Activated CD4-positive, alpha-beta T cell treated with anti-CD3 and anti-CD28 coated beads, Interleukin-2, Interleukin-6, amounts not matched to agents 100 ng/mL and 50 ng/mL, durations not matched to agents 16 hours and 8 hours (primary cell): ENCODE results near the gene LRRC27.
A peak's percentile ranks its signal among the peaks of the same experiment; 100 is the strongest.
"Not testable (repeated sequence)": the region's sequence is repeated elsewhere in the genome, so short reads cannot be mapped to it uniquely, and the experiment has no call there.

Experiments
- DNase-seq: peaks from one replicate; pipeline ENCODE4 v3.0.0-alpha.2; 2020

Gene LRRC27

GRCh38 chr10:132331601-132332432 is at the start of gene LRRC27:
LRRC27 (plus strand) TSS chr10:132332193; CDS start chr10:132333525, 1,332 bp downstream.
- peak; percentile 99 for DNase-seq

DNA sequence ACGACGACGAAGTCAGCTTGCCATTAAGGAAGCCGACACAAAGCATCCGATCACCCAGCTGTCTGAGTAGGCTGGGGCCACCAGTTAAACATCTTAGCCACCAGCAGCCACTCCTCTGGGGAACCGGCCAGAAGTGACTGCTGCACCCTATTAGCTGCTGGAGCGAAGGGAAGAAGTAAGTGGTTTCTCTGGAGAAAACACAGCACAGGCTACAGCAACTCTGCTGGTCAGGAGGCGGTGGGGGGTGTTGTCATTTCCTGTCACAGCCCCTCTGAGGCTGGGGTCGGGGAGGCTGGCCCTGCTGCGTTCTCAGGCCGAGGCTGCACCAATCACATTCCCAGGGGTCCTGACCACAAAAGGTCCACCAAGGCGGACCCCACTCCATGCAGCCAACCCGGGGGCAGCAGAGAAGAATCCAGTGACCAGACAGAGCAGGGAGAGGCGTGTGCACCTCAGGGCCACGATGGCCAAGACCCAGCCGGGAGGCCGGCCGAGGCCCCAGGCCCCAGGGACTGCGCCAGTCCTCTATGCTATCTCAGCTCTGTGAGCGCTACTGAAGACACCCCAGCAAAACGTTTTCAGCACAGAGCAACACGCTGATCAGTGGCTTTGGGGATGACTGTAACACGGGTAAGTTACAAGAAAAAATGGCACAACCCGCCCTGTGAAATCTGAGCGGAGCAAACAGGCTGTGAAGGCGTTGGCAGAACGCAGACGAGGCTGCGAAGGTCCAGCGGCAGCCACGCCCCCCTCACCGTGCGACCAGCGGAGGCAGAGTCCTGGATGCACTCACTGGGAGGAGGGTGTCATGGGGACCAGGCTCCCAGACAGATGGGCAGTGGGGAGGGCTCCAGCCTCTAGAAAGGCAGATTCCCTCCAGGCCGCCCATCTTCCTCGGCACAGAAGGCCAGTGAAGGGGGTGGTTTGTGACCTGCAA is 49.1 kb upstream of the LRRC27 start:
- DNase-seq, result no peak

GRCh38 chr10:132283604-132284382 is 48.2 kb upstream of the LRRC27 start:
- no peak for DNase-seq

DNA sequence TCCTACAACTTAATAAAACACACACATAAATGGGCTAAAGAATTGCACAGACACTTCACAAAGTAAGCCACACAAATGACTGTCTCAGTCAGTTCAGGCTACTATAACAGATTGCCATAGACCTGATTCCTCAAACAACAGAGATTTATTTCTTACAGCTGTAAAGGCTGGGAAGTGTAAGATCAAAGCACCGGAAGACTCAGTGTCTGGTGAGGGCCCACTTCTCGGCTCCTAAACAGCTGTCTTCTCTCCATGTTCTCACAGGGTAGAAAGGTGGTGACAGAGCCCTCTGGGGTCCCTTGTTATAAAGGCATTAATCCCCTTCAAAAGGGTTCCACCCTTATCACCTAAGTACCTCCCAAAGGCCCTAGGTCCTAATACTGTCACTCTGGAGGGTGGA is 42.6 kb upstream of the LRRC27 start:
- DNase-seq, result no peak

- no peak for DNase-seq
Measured at GRCh38 chr10:132290631-132291030, 41.4 kb upstream of the LRRC27 start.

DNA sequence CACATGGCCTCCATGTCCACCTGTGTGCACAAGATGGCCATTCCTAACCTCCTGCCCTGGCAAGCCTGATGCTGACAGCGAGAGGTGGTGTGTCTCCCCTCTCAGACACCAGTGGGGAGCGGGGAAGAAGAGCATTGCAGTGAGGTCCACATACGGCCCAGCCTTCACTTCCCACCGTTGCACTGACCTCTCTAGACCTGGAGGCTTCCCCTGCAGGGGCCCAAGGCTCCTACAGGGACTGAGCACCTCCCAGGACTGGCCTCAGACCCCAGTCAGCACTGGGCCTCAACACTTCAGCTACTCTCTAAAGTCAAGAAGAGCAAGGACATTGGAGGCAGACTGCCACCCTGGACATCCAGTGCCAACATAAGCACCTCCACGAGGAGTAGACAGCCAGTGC is 40.2 kb upstream of the LRRC27 start:
- no peak for DNase-seq

DNA sequence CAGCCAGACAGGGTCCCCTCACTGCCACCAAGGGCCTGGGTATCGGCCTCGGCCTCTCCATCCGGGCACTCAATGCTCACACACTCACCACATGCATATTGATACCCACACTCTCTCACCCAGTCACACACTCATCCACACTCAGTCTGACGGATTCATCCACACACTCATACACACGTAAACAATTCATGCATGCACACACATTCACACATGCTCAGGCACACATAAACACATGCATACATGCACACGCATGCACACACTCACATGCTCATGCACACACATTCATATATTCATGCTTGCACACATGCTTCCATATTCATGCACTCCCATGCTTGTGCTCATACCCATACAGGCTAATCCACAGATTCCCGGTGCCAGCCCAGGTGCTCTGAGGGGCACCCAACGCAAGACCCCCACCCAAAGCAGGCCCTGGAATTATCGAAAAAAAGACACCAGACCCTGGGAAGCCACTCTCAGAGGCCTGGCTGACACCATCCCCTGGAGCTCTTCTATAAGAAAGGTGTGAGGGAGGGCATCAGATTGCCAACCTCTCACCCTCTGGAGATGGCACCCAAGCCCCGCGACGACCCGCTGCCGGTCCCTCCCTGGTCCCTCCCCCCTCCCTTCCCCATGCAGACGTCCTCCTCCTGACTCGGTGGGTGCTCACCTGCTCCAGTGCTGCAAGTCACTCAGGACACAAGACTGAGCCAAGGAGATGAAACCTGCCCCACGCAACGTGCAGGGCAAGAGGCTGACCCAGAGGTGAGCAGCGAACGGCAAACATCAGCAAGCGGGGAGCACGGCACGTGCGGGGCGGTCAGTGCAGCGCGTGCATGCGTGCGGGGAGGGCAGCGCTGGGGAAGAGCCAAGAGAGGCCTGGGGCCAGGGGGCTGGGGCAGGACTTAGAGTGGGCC is 39.4 kb upstream of the LRRC27 start:
- no peak for DNase-seq

DNA sequence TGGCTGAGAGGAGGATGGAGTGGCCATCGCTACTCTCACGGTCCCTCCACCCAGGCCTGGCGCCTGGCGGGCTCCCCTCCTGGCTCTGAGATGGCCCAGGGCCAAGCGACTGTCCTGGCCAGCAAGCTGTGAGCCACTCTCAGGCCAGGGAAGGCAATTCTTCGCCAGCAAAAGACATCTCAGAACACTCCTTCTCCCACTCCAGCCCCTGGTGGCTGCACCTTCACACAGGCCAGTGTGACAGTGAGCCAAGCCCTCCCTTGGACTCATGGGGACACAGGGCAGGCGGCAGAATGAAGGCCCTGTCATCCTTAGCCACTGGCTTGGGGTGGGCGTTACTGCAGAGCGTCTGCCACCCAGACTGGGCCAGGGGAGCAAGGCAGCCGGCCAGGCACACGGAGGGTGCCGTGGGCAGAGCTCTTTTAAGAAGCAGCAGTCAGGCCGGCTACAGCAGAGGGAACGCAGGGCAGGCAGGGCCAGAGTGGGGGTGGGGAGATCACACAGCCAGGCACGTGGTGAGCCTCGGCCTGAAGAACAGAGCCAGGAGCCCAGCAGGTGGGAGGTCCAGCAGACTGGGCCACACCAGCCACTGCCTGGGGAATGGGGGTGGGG is 38.7 kb upstream of the LRRC27 start:
- DNase-seq, result no peak

DNA sequence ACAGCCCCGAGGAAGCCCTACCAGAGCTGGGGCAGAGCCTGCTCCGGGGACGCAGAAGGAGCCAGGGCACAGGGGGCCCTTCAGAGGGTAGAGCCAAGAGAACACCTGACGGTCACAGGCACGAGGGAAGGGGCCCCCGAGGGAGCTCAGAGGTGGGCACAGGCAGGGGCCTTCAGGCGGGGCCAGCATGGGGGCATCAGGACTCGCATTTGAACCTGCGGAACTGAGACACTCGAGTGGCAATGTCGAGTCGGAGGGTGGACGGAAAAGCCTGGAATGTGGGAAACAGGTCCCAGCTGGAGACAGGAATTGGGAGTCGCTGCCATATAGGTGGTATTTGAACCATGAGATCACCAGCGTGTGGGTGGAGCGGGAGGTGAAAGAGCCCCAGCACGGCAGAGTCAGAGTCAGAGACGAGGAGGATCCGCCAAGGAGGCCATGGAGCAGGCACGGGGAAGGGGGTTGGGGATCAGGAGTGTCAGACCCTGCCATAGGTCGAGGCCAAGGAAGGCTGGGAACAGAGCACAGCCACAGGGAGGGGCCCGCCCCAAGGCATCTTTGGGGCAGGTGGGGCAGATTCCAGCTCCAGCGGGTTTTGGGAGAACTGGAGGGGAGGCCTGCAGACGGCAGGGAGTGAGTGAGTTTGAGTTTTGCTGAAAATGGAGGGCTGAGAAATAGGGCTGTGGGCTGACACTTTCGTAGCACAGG is 38.0 kb upstream of the LRRC27 start:
- no peak for DNase-seq

DNA sequence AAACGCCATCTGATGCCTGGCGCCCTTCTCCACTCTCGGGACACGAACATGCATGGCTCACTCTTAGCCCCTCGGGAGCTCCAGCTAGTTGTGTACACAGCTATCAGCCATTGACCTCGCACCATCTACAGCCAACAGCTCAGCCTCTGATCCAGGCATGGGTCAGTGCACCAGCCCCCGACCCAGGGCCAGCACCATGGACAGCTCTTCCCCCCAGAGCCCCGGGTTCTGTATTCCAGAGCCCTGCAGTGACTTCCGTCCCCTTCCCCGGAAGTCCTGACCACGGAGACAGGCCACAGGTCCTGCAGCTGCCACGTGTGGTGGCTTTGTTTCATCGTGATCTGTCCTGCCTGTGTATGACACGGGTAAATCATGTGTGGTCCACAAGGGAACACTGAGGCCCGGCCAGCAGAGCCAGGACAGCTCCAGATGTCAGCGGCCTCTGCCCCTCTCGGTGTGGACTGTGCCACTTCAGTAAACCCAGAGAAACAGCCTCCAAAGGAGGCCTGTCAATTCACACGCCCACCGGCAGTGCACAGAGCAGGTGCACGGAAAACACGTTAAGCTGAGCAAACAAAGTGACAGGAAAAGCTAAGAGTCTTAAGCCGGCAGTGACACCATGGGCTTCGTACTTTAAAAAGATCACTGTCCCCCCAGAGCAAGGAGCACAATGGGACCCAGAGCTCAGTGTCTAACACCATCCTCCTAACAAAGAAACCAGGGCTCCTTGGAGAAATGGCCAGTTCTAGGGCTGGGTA is 37.3 kb upstream of the LRRC27 start:
- DNase-seq, result no peak

DNA sequence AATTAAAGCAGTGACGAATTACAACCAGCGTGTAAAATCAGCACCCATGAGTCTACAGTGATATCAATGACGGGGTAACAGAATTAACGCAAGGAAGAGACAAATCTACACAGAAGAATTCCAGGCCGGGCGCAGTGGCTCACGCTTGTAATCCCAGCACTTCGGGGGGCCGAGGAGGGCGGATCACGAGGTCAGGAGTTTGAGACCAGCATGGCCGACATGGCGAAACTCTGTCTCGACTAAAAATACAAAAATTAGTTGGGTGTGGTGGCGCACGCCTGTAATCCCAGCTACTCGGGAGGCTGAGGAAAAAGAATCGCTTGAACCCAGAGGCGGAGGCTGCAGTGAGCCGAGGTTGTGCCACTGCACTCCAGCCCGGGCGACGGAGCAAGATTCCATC is 36.5 kb upstream of the LRRC27 start:
- not testable (repeated sequence) for DNase-seq

- no peak for DNase-seq
Measured at GRCh38 chr10:132296666-132297443, 35.1 kb upstream of the LRRC27 start.

- no peak for DNase-seq
Measured at GRCh38 chr10:132297526-132297925, 34.5 kb upstream of the LRRC27 start.

- DNase-seq, result no peak
Measured at GRCh38 chr10:132298038-132298881, 33.7 kb upstream of the LRRC27 start.

DNA sequence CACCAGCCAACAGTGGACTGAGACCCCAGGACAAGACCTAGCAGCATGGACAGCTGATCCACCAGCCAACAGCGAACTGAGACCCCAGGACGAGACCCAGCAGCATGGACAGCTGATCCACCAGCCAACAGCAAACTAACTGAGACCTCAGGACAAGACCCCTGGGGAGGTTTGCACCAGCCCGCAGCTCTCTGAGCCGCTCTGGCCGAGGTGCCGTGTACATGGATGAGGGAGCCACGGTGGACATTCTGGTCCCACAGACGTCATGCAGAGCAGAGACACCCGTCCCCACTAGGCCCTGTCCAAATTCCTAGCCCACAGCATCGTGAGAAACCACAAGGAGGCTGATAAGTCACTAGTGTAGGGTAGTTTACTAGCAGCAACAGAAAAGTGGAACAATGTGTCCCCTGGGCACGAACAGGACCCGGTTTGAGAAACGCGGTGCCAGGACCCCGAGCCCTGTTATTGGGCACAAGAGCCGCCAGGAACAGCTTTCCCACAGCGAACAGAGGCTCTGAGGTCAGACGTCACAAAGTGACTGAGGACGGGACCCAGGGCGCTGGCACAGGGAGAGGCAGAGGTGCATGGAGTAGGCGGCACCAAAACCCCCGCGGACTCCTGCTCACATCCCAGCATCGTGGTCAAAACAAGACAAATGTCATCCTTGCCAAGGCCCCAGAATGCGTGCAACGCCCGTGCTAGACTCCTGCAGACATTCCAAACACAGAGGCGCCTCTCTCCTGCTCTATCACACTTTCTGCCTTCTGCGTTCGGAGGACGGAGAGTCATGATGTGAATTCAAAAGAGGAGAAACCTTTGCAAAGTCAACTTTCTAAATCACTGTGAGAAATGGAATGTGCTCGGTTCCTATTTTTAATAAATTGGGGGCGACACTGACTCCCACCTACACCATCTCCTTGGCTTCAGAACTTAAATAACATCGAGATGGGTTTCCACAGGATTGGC is 32.3 kb upstream of the LRRC27 start:
- no peak for DNase-seq

- no peak for DNase-seq
Measured at GRCh38 chr10:132300582-132300981, 31.4 kb upstream of the LRRC27 start.
